HepG2 (cell line): ENCODE measurements around the gene C1D. TPM values are rescaled to one million over a fixed set of nuclear protein-coding genes. Genes with fewer than 3 reads are reported as not detected.
A peak's percentile ranks its signal among the peaks of the same experiment; 100 is the strongest.

Experiments used
- CENPBD1 ChIP-seq: sonication (generic); formaldehyde crosslinking; IDR thresholded peaks from 2 replicates; pipeline ENCODE4 v1.8.0; 2022; ENCODE audit warnings: missing genetic modification reagents, low read depth, mild to moderate bottlenecking, borderline replicate concordance
- ETS1 ChIP-seq: sonication (generic); formaldehyde crosslinking; IDR thresholded peaks from 2 replicates; pipeline ENCODE4 v1.4.0; 2020; ENCODE audit warnings: missing genetic modification reagents
- HHEX ChIP-seq: IDR thresholded peaks from 2 replicates; pipeline ENCODE4 v1.6.1; 2016; ENCODE audit warnings: control low read depth
- MTF2 ChIP-seq: sonication (generic); formaldehyde crosslinking; IDR thresholded peaks from 2 replicates; pipeline ENCODE4 v1.5.0; 2020; ENCODE audit warnings: missing genetic modification reagents, borderline replicate concordance
- PAX8 ChIP-seq: sonication (generic); formaldehyde crosslinking; IDR thresholded peaks from 2 replicates; pipeline ENCODE4 v1.8.0; 2022; ENCODE audit warnings: mild to moderate bottlenecking, missing genetic modification reagents, borderline replicate concordance
- REPIN1 ChIP-seq: sonication (generic); formaldehyde crosslinking; IDR thresholded peaks from 2 replicates; pipeline ENCODE4 v1.8.0; 2022; ENCODE audit warnings: missing genetic modification reagents, low read depth, mild to moderate bottlenecking, borderline replicate concordance
- SP140L ChIP-seq: sonication (generic); formaldehyde crosslinking; IDR thresholded peaks from 2 replicates; pipeline ENCODE4 v1.4.0; 2020; ENCODE audit warnings: missing genetic modification reagents, borderline replicate concordance
- U2AF1 ChIP-seq: fragments of 200-400 bp; formaldehyde crosslinking; optimal IDR thresholded peaks from 2 replicates; pipeline ENCODE3; 2017; ENCODE audit warnings: mild to moderate bottlenecking, low read depth, low read length
- ZBTB43 ChIP-seq: sonication (generic); formaldehyde crosslinking; conservative IDR thresholded peaks from 2 replicates; pipeline ENCODE4 v1.4.0; 2020; ENCODE audit warnings: missing genetic modification reagents
- ZFP36 ChIP-seq: fragments of 150-350 bp; IDR thresholded peaks from 2 replicates; pipeline ENCODE4 v1.6.1; 2018; ENCODE audit warnings: borderline replicate concordance, low read length, low read depth; ENCODE audit not compliant: partially characterized antibody
- ZFP41 ChIP-seq: sonication (generic); formaldehyde crosslinking; IDR thresholded peaks from 2 replicates; pipeline ENCODE4 v1.4.0; 2020; ENCODE audit warnings: mild to moderate bottlenecking, missing genetic modification reagents, borderline replicate concordance
- ZNF205 ChIP-seq: IDR thresholded peaks from 2 replicates; pipeline ENCODE4 v1.6.1; 2018; ENCODE audit warnings: missing biosample characterization, missing genetic modification reagents
- ZNF597 ChIP-seq: sonication (generic); formaldehyde crosslinking; IDR thresholded peaks from 2 replicates; pipeline ENCODE4 v1.5.0; 2020; ENCODE audit warnings: missing genetic modification reagents
- ZNF609 ChIP-seq: sonication (generic); formaldehyde crosslinking; IDR thresholded peaks from 2 replicates; pipeline ENCODE4 v1.4.0; 2020; ENCODE audit warnings: mild to moderate bottlenecking, missing genetic modification reagents, borderline replicate concordance
- ZNF704 ChIP-seq: sonication (generic); formaldehyde crosslinking; IDR thresholded peaks from 2 replicates; pipeline ENCODE4 v1.8.1; 2023; ENCODE audit warnings: mild to moderate bottlenecking, inconsistent platforms, moderate library complexity, missing genetic modification reagents, borderline replicate concordance
- polyA plus RNA-seq, 8 experiments: library from polyadenylated mRNA; depleted of rRNA in 3 of 8; stranded (reverse) in 7 of 8; unstranded in 1 of 8; fragments of >200 nt; fragmentation: Illumina TruSeq in 4 of 8; extraction: Trizol in 4 of 8; gene quantifications; 2 replicates each; pipeline versions ENCODE4 v1.2.1 to v1.2.3, GENCODE V29; 2011 to 2016; ENCODE audit warnings: low read depth in 4 of 8, missing spikeins in 1 of 8, mixed read lengths in 1 of 8; ENCODE audit not compliant: insufficient read depth in 1 of 8
- total RNA-seq, 5 experiments: library from RNA; depleted of rRNA; stranded (reverse); fragments of >200 nt; fragmentation: Illumina TruSeq; extraction: Trizol; gene quantifications; 2 replicates each; pipeline ENCODE4 v1.2.3, GENCODE V29; 2016; ENCODE audit warnings: low read depth in 1 of 5

C1D gene
- total and polyA plus RNA-seq, 2 of the 13 experiments (the other 11 are each of a cell fraction or from before 2014, with no cell fraction given) = 38.1 to 43.5 TPM

GRCh38 chr2:68062680-68063387 lies at the start of gene C1D (continued):
- TF ChIP-seq PAX8 = no peak
- TF ChIP-seq HHEX (CRISPR knock-in tag) = no peak
- TF ChIP-seq ZNF609 (CRISPR knock-in tag) = no peak
- TF ChIP-seq ZBTB43 (CRISPR knock-in tag) = peak; percentile 25; the same call in 1 of the 2 replicates
- no peak for TF ChIP-seq ZNF597
- TF ChIP-seq ETS1 = no peak; the same call in 1 of the 2 replicates
- no peak; the same call in 1 of the 2 replicates for TF ChIP-seq ZNF704 (CRISPR knock-in tag)
- TF ChIP-seq U2AF1 = peak; percentile 42
- no peak for TF ChIP-seq REPIN1 (CRISPR knock-in tag)
- 0 out of 2 replicates have a peak, but pooled peaks have one; percentile 20 for TF ChIP-seq ZNF205
- TF ChIP-seq ZFP41 (CRISPR knock-in tag) = no peak
- no peak for TF ChIP-seq CENPBD1 (CRISPR knock-in tag)
- 0 out of 2 replicates have a peak, but pooled peaks have one; percentile 45 for TF ChIP-seq SP140L (CRISPR knock-in tag)
- no peak for TF ChIP-seq ZFP36
- no peak for TF ChIP-seq MTF2
